RCC 7860 (cell line): Measurements from ENCODE around the gene SERTAD1.
"Not testable (repeated sequence)": the region's sequence is repeated elsewhere in the genome, so short reads cannot be mapped to it uniquely, and the experiment has no call there.

Experiments used
- DNase-seq: peaks from one replicate; pipeline ENCODE4 v3.0.0-alpha.2; 2015; ENCODE audit warnings: low spot score
- FAIRE-seq: peaks from 2 replicates; lab custom pipeline; 2012; peaks lifted over from hg19 to GRCh38; lab: Jason Lieb, UNC

SERTAD1 gene

GRCh38 chr19:40423938-40424337 lies 1.9 kb downstream of the SERTAD1 start:
- FAIRE-seq (no peak), DNase-seq (no peak)

GRCh38 chr19:40422748-40423566 lies 2.8 kb downstream of the SERTAD1 start:
- FAIRE-seq (no peak), DNase-seq (no peak)

GRCh38 chr19:40421993-40422747 lies 3.6 kb downstream of the SERTAD1 start:
- FAIRE-seq (no peak), DNase-seq (no peak)

GRCh38 chr19:40420766-40421765 lies 4.7 kb downstream of the SERTAD1 start:
- DNase-seq (peak; percentile 62), FAIRE-seq (no peak)

GRCh38 chr19:40420451-40420765 lies 5.4 kb downstream of the SERTAD1 start:
- no peak for DNase-seq
- FAIRE-seq = no peak

GRCh38 chr19:40419780-40420179 lies 6.0 kb downstream of the SERTAD1 start:
- no peak for FAIRE-seq
- DNase-seq = no peak

- FAIRE-seq = no peak
- no peak for DNase-seq
Observed at GRCh38 chr19:40419066-40419612, 6.7 kb downstream of the SERTAD1 start.

- no peak for FAIRE-seq
- DNase-seq = no peak
Observed at GRCh38 chr19:40418040-40418439, 7.8 kb downstream of the SERTAD1 start.

- DNase-seq (no peak), FAIRE-seq (no peak)
Observed at GRCh38 chr19:40417643-40417981, 8.2 kb downstream of the SERTAD1 start.

GRCh38 chr19:40416918-40417642 lies 8.7 kb downstream of the SERTAD1 start:
- FAIRE-seq = no peak
- peak; percentile 20 for DNase-seq

- FAIRE-seq = no peak
- no peak for DNase-seq
Observed at GRCh38 chr19:40415768-40416167, 10.0 kb downstream of the SERTAD1 start.

GRCh38 chr19:40414542-40415535 lies 11.0 kb downstream of the SERTAD1 start:
- no peak for FAIRE-seq
- DNase-seq = no peak

GRCh38 chr19:40413291-40413845 lies 12.4 kb downstream of the SERTAD1 start, which contains the start of gene PRX:
Gene PRX (minus strand): TSS chr19:40413378. CDS start chr19:40407932, 5,446 bp downstream.
- DNase-seq (no peak), FAIRE-seq (no peak)

- FAIRE-seq = no peak
- no peak for DNase-seq
Observed at GRCh38 chr19:40412866-40413265, 12.9 kb downstream of the SERTAD1 start.

GRCh38 chr19:40411958-40412499 lies 13.8 kb downstream of the SERTAD1 start:
- DNase-seq (no peak), FAIRE-seq (no peak)

GRCh38 chr19:40411125-40411842 lies 14.5 kb downstream of the SERTAD1 start:
- no peak for FAIRE-seq

GRCh38 chr19:40410030-40410389 lies 15.8 kb downstream of the SERTAD1 start:
- DNase-seq = no peak
- no peak for FAIRE-seq

More at GRCh38 chr19:40411125-40411842, 14.5 kb downstream of the SERTAD1 start:
- DNase-seq = no peak

GRCh38 chr19:40408598-40408925 lies 17.2 kb downstream of the SERTAD1 start:
- not testable (repeated sequence) for FAIRE-seq

More at GRCh38 chr19:40408598-40408925, 17.2 kb downstream of the SERTAD1 start:
- not testable (repeated sequence) for DNase-seq
